HepG2 (cell line): ENCODE measurements around the gene ATP6V0D1. TPM values are rescaled to one million over a fixed set of nuclear protein-coding genes. Genes with fewer than 3 reads are reported as not detected.

Experiments used
- ARID2 ChIP-seq: sonication (generic); formaldehyde crosslinking; IDR thresholded peaks from 2 replicates; pipeline ENCODE4 v1.8.1; 2022; ENCODE audit warnings: mild to moderate bottlenecking, missing genetic modification reagents, borderline replicate concordance
- FOXP1 ChIP-seq, 2 experiments: fragments of 450-650 bp in 1 of 2; IDR thresholded peaks; 2 replicates each; pipeline ENCODE4 v1.6.1; 2017 to 2018; ENCODE audit warnings: antibody characterized with exemption in 1 of 2
- KLF9 ChIP-seq: IDR thresholded peaks from 2 replicates; pipeline ENCODE4 v1.6.1; 2016; ENCODE audit warnings: low read depth
- LBX2 ChIP-seq: sonication (generic); formaldehyde crosslinking; IDR thresholded peaks from 2 replicates; pipeline ENCODE4 v1.5.0; 2020; ENCODE audit warnings: missing genetic modification reagents, mild to moderate bottlenecking, borderline replicate concordance
- NFE2 ChIP-seq: sonication (generic); formaldehyde crosslinking; IDR thresholded peaks from 2 replicates; pipeline ENCODE4 v1.4.0; 2020; ENCODE audit warnings: missing genetic modification reagents
- NR2C2 ChIP-seq: sonication (generic); formaldehyde crosslinking; IDR thresholded peaks from 2 replicates; pipeline ENCODE4 v1.4.0; 2020; ENCODE audit warnings: missing genetic modification reagents, mild to moderate bottlenecking, moderate library complexity, borderline replicate concordance
- TERF1 ChIP-seq: sonication (generic); formaldehyde crosslinking; IDR thresholded peaks from 2 replicates; pipeline ENCODE4 v1.8.0; 2022; ENCODE audit warnings: mild to moderate bottlenecking, missing genetic modification reagents, moderate library complexity
- THRA ChIP-seq: sonication (generic); formaldehyde crosslinking; IDR thresholded peaks from 2 replicates; pipeline ENCODE4 v1.4.0; 2020; ENCODE audit warnings: missing genetic modification reagents, borderline replicate concordance
- TIGD3 ChIP-seq: sonication (generic); formaldehyde crosslinking; IDR thresholded peaks from 2 replicates; pipeline ENCODE4 v1.5.1; 2020; ENCODE audit warnings: mild to moderate bottlenecking, missing genetic modification reagents, borderline replicate concordance
- ZBTB33 ChIP-seq: sonication (generic); formaldehyde crosslinking; IDR thresholded peaks from 2 replicates; pipeline ENCODE4 v1.4.0; 2020; ENCODE audit warnings: missing genetic modification reagents
- ZMAT5 ChIP-seq: sonication (generic); formaldehyde crosslinking; IDR thresholded peaks from 2 replicates; pipeline ENCODE4 v1.5.0; 2020; ENCODE audit warnings: mild to moderate bottlenecking, low read depth, missing genetic modification reagents, borderline replicate concordance
- ZNF12 ChIP-seq: sonication (generic); formaldehyde crosslinking; IDR thresholded peaks from 2 replicates; pipeline ENCODE4 v1.5.0; 2020; ENCODE audit warnings: missing genetic modification reagents
- ZNF280D ChIP-seq: sonication (generic); formaldehyde crosslinking; IDR thresholded peaks from 2 replicates; pipeline ENCODE4 v1.5.1; 2020; ENCODE audit warnings: mild to moderate bottlenecking, missing genetic modification reagents
- ZNF790 ChIP-seq: sonication (generic); formaldehyde crosslinking; IDR thresholded peaks from 2 replicates; pipeline ENCODE4 v1.8.0; 2022; ENCODE audit warnings: missing genetic modification reagents, mild to moderate bottlenecking, borderline replicate concordance
- polyA plus RNA-seq, 8 experiments: library from polyadenylated mRNA; depleted of rRNA in 3 of 8; stranded (reverse) in 7 of 8; unstranded in 1 of 8; fragments of >200 nt; fragmentation: Illumina TruSeq in 4 of 8; extraction: Trizol in 4 of 8; gene quantifications; 2 replicates each; pipeline versions ENCODE4 v1.2.1 to v1.2.3, GENCODE V29; 2011 to 2016; ENCODE audit warnings: low read depth in 4 of 8, missing spikeins in 1 of 8, mixed read lengths in 1 of 8; ENCODE audit not compliant: insufficient read depth in 1 of 8
- total RNA-seq, 5 experiments: library from RNA; depleted of rRNA; stranded (reverse); fragments of >200 nt; fragmentation: Illumina TruSeq; extraction: Trizol; gene quantifications; 2 replicates each; pipeline ENCODE4 v1.2.3, GENCODE V29; 2016; ENCODE audit warnings: low read depth in 1 of 5

The ATP6V0D1 gene
- total and polyA plus RNA-seq, 2 of the 13 experiments (the other 11 are each of a cell fraction or from before 2014, with no cell fraction given): 51.1 to 61.3 TPM

- TF ChIP-seq THRA (CRISPR knock-in tag) (peak; percentile 65), ZMAT5 (CRISPR knock-in tag) (no peak), NFE2 (no peak), TERF1 (no peak), NR2C2 (CRISPR knock-in tag) (peak; percentile 66; the same call in 1 of the 2 replicates), LBX2 (CRISPR knock-in tag) (no peak), ARID2 (CRISPR knock-in tag) (no peak), TIGD3 (CRISPR knock-in tag) (peak; percentile 84; the same call in 1 of the 2 replicates), ZNF280D (CRISPR knock-in tag) (peak; percentile 92; the same call in 1 of the 2 replicates), KLF9 (CRISPR knock-in tag) (0 out of 2 replicates have a peak, but pooled peaks have one; percentile 17), ZNF12 (CRISPR knock-in tag) (no peak; the same call in 1 of the 2 replicates), ZBTB33 (CRISPR knock-in tag) (peak; percentile 66), ZNF790 (no peak), FOXP1 (IDR thresholded peaks at IDR 0.05) (no peak), FOXP1 (CRISPR knock-in tag; IDR thresholded peaks at IDR 0.05) (no peak)
Observed at GRCh38 chr16:67521095-67521804, 40.3 kb upstream of the ATP6V0D1 start (continued).
